ENCODE data around the gene KIF5C. TPM values are rescaled to one million over a fixed set of nuclear protein-coding genes. Genes with fewer than 3 reads are reported as not detected.

Gene KIF5C
- total and polyA plus RNA-seq, 2 of the 13 experiments (the other 11 are each of a cell fraction or from before 2014, with no cell fraction given): 0.15 to 0.20 TPM

GRCh38 chr2:149012545-149012944, 137.5 kb downstream of the KIF5C start:
- BruUV-seq (replicated peaks): no TSS peak
- POLR2A ChIA-PET: no interaction called here
- Histone ChIP-seq H3K4me3 (replicated peaks in 1 of 3; ENCODE audit: insufficient read depth in 1 of 3, low read depth in 2 of 3, low read length in 3 of 3) (no peak overlapping the region), H2AFZ (ENCODE audit: low read length) (no peak overlapping the region), H3K36me3 (replicated peaks in 1 of 2; ENCODE audit: control insufficient read depth in 1 of 2, insufficient read depth in 2 of 2, low read length in 2 of 2) (no peaks in the 10 kb centered on the region), H3K9me3 (ENCODE audit: low read length) (no peaks in the 10 kb centered on the region), H3K9ac (ENCODE audit: insufficient read depth, low read depth, low read length) (no peak overlapping the region), H4K20me1 (ENCODE audit: insufficient read depth, low read length) (no peaks in the 10 kb centered on the region), H3K79me2 (ENCODE audit: insufficient read depth, low read length) (no peaks in the 10 kb centered on the region), H3K27me3 (ENCODE audit: control insufficient read depth in 1 of 2, insufficient read depth in 2 of 2, low read length in 2 of 2) (peaks cover 2 to 19% of the 10 kb centered on the region in 2 experiments; a peak in 3 of 5 replicates), H3K27ac (ENCODE audit: extremely low read length, insufficient read depth, low read length) (no peak overlapping the region), H3K4me1 (ENCODE audit: insufficient read depth, low read length) (no peaks in the 10 kb centered on the region), H3K4me2 (ENCODE audit: low read depth, low read length) (no peak overlapping the region)
- ATAC-seq: no peak
- in situ Hi-C loops (cut with HindIII; ENCODE audit: extremely low pct_ligation_motif_present, low pct_unique_long_range_greater_than_20kb): no loop called here
- CTCF ChIA-PET (ENCODE audit: low intra/inter-chr PET ratio, low total read pairs): no interaction called here
- intact Hi-C loops (cut with micrococcal nuclease; ENCODE audit: unreplicated experiment): no loop called here
- WGBS (ENCODE audit: low lambda C conversion rate): 56% methylated on average over 7 of the region's 9 CpGs
- FAIRE-seq: no peak
- no peak for DNase-seq (ENCODE audit: low spot score)
- TF ChIP-seq PAX8 (CRISPR knock-in tag; IDR thresholded peaks at IDR 0.05; ENCODE audit: borderline replicate concordance) (no peak), ZNF768 (CRISPR knock-in tag; IDR thresholded peaks at IDR 0.05) (no peak), HMGXB4 (CRISPR knock-in tag; IDR thresholded peaks at IDR 0.05; ENCODE audit: borderline replicate concordance in 1 of 2, low read depth in 1 of 2) (no peak), HOMEZ (CRISPR knock-in tag; IDR thresholded peaks at IDR 0.05; ENCODE audit: low read depth) (no peak), ZHX1 (CRISPR knock-in tag; IDR thresholded peaks at IDR 0.05; ENCODE audit: low read depth) (no peak), TERF1 (CRISPR knock-in tag; IDR thresholded peaks at IDR 0.05) (no peak), ZNF569 (CRISPR knock-in tag; IDR thresholded peaks at IDR 0.05; ENCODE audit: borderline replicate concordance) (no peak), ZNF850 (CRISPR knock-in tag; conservative IDR thresholded peaks at IDR 0.05) (no peak), ZNF556 (CRISPR knock-in tag; IDR thresholded peaks at IDR 0.05; ENCODE audit: borderline replicate concordance) (no peak), ZNF296 (CRISPR knock-in tag; conservative IDR thresholded peaks at IDR 0.05) (no peak), GZF1 (CRISPR knock-in tag; IDR thresholded peaks at IDR 0.05) (no peak), PRDM4 (CRISPR knock-in tag; IDR thresholded peaks at IDR 0.05; ENCODE audit: borderline replicate concordance) (no peak), POLR2G (IDR thresholded peaks at IDR 0.05; ENCODE audit: low read depth, low read length) (no peak), KLF11 (CRISPR knock-in tag; IDR thresholded peaks at IDR 0.05) (no peak), KMT2B (CRISPR knock-in tag; IDR thresholded peaks at IDR 0.05) (no peak)
